ENCODE results near the gene ZNF684.
"Not testable (repeated sequence)": the region's sequence is repeated elsewhere in the genome, so short reads cannot be mapped to it uniquely, and the experiment has no call there.

Gene ZNF684

DNA sequence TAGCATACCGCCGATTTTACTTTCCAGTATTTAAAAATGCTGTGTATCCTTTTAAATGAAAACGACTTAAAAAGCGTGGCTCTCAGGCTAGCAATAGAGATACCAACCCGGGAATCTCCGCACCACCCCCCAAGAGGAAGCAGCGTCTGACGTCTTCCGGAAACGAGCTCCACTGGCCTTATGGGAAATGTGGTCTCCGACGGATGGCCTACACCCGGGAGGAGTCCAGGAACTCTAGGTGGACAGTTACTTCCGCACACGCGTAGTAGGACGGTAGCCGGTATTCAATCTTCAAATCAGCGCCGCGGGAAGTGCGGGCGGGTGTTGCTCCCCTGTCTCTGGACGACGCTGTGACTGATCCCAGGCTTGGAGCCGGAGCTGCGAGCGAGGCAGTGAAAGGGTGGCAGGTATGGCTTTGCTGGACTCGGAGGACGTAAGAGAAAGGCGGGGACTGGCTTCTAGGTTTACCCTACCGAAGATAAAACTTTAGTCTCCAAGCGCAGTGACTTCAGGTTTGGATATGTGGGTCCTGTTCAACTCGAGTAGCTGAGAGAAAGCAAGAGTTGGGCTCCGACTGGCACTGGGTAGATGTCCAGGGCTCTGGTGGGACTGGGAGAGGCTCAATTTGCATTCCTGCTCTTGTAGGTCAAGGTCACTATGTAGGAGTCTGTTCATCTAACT lies at the start of gene ZNF684:
TSS of gene ZNF684 (plus strand) at position 257 of the 681 bp plus-strand sequence. CDS start 1,530 bp downstream, outside the sequence.
- peak; percentile 63 to 80 for DNase-seq (ENCODE audit: low read depth in 2 of 2)

DNA sequence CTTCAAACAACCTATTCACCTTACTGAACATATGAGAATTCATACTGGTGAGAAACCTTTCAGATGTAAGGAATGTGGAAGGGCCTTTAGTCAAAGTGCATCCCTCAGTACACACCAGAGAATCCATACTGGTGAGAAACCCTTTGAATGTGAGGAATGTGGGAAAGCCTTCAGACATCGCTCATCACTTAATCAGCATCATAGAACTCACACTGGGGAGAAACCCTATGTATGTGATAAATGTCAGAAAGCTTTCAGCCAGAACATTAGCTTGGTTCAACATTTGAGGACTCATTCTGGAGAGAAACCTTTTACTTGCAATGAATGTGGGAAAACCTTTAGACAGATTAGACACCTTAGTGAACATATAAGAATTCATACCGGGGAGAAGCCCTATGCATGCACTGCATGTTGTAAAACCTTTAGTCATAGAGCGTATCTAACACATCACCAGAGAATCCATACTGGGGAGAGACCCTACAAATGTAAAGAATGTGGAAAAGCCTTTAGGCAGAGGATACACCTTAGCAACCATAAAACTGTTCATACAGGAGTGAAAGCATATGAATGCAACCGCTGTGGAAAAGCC lies 36.0 kb upstream of the ZNF684 start:
- no peak for DNase-seq (ENCODE audit: low read depth in 2 of 2)

DNA sequence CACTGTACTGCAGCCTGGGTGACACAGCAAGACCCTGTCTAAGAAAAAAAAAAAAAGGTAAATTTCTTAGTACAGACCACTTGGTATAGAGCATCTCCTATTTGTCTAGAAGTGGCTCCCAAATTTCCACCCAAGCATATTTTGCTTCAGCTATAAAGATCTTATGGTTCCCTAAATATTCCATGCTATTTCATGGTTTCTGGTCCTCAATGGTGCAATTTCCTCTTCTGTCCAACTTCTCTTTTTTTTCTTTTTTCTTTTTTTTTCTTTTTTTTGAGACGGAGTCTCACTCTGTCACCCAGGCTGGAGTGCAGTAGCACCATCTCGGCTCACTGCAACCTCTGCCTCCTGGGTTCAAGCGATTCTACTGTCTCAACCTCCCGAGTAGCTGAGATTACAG lies 28.8 kb upstream of the ZNF684 start:
- not testable (repeated sequence) for DNase-seq (ENCODE audit: low read depth in 2 of 2)

DNA sequence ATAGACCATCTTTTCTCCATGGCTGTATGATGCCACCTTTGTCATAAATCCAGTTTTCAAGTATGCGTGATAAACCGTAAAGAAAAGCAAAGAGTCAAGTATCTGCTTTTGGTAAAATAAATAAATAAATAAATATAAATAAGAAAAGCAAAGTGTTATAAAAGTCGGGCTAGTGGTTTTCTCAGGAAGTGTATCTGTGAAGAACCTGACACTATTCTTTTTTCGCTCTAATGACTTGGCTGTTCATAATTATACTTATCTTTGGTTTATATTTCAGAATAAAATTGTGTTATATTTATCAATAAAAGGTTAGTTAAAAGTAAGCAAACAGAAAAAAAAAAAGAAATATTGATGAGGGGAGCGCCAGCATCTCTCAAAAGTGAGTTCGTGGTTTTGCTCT lies 23.5 kb upstream of the ZNF684 start:
- DNase-seq (ENCODE audit: low read depth in 2 of 2), result no peak

DNA sequence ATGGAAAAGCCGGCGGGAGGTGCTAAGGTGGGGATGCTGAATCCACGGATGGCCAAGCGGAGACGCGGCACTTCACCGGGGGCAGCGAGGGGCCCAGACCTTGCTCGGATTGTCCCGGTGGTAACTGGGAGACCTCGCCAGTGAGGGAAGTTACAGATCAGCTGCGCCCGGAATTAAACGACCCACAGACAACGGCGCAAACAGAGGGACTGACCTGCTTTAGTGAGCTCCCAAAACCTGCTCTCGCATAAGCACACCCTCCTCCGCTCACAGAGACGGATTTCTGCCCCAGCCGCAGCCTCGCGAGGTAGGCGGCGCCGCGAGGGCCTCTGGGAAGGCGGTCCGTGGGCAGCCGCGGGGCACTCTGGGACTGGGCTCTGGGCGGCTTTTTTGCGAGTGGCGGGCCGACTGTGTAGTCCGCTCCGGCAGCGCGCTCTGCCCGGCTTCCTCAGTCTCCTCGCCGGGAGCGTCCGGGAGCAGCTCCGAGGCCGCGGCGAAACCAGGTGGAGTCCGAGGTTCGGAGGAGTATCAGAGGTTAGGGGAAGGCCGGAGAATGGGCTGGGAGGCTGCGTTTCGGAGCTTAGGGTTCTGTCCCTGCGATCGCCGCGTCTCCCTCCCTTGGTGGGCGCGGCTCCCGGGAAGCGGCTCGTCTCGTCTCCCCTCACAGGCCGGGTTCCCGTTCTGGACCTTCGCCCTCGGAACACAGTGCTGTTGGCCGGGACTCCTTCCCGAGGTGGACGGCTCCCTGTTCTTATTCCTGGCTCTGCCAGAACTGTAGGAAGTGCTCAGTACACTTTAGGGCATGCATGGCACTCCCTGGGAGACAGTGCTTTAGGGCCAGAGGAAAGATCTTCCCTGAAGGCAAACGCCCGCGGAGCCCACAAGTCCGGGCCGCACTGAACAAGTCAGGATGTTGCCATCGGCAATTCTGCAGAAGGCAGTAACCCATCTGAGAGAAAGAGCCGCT lies 22.8 kb upstream of the ZNF684 start, which contains the start of gene EXO5:
TSS of gene EXO5 (plus strand) at position 393 of the 967 bp plus-strand sequence. CDS start 5,778 bp downstream, outside the sequence.
- DNase-seq (ENCODE audit: low read depth in 2 of 2), result peak; percentile 84 to 85

DNA sequence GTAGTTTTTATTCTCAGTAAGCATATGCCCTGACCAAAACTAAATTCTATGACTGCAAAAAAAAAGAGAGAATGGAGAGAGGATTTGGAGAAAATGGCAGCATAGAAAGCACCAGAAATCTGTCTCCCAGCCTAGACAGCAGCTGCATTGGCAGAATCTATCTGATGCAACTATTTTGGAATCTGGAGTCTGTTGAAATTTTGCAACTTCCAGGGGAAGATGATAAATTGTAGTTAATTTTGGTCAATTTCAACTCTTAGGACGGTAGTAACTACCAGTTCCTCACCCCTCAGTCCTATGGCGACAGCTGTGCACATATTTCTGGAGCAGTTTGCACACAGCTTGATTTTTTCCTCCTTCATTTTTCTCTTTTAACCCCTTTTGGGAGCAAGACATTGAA lies 11.9 kb upstream of the ZNF684 start:
- DNase-seq (ENCODE audit: low read depth in 2 of 2), result no peak

DNA sequence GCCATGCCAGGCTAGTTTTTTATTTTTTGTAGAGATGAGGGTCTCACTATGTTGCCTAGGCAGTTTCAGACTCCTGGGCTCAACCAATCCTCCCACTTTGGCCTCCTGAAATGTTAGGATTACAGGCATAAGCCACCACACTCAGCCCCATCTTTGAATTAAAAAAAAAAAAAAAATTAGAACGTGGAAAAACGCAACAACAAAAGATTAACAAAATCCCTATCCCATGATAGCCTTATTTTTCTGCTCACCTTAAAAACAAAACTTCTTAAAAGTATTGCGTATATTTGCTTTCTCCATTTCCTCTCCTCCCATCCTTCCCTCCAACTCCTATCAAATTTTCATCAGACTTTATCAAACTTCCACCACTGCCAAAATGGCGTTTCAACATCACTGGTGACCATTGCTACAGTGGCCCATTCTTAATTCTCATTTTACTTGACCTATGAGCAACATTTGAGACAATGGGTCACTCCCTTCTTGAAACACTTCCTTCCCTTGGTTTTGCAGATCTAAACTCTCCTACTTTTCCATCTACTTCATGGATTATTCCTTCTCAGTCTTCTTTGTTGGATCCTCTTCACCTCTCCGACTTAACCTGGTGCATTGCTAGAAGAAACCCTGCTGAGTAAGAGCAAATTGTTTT lies 579 bp upstream of the ZNF684 start:
- no peak for DNase-seq (ENCODE audit: low read depth in 2 of 2)

DNA sequence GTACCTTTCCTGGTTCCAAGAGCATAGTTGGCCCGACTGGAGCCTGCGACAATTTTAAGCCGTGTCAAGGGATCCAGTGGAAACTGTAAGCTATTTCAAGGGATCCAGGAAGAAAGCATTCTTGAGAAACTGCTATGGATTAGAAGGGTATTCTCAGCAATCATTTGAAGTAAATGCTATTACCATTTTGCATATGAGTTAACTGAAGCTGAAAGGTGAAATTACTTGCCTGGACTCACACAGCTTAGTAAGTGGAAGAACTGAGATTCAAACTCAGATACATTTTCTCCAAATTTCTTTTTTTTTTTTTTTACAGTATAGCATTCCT lies 589 bp downstream of the ZNF684 start:
- no peak for DNase-seq (ENCODE audit: low read depth in 2 of 2)

DNA sequence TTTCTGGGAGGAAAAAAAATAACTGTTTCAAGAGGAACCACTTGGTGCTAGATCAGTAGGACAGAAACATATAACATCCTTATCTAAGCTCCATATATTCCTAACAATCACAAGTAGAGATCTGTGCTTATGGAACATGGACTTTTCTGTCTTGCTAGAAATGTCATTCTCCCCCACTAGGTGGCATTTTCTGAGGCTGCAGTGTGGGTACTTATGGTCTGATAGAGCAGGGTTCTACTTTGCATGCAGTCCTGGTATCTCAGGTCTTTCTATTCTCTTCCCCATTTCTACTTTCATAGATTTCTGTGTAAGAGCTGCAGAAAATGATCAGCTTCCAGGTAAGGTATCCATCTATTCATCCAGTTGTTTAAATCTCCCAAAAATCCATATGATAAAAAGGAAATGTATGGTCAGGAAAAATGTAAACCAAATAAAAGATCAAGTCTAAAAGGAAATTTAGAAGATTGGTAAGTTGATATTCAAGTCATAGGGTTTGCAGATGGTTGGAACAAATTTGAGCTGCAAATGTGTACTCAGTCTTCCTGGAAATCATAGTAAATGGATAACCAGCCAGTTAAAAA lies 1.5 kb downstream of the ZNF684 start:
- DNase-seq (ENCODE audit: low read depth in 2 of 2), result no peak

DNA sequence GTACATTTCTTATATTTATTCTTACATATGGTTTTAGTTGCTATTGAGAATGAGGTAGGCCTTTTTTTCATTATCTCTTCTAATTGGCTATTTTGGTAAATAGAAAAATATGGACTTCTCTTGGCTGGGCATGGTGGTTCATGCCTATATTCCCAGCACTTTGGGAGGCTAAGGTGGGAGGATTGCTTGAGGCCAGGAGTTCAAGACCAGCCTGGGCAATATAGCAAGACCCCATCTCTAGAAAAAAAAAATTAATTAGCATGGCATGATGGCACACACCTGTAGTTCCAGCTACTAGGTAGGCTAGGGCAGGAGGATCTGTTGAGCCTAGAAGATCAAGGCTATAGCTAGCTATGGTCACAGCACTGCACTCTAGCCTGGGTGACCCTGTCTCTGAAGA lies 3.2 kb downstream of the ZNF684 start:
- no peak for DNase-seq (ENCODE audit: low read depth in 2 of 2)

DNA sequence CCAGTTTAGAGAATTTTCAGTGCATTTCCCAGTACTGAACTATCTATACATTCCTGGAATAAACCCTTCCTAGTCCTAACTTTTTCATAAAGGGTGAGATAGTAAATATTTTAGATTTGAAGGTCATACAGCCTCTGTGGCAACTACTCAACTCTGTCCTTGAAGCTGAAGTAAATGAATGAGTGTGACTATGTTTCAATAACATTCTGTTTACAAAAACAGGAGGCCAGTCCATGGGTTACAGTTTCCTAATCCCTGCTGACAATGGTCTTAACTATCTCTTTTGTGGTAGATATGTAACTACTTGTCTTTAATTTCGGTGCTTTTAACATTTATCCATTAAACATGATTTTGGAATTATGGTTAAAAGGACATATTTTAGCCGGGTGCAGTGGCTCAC lies 4.3 kb downstream of the ZNF684 start:
- no peak for DNase-seq (ENCODE audit: low read depth in 2 of 2)

DNA sequence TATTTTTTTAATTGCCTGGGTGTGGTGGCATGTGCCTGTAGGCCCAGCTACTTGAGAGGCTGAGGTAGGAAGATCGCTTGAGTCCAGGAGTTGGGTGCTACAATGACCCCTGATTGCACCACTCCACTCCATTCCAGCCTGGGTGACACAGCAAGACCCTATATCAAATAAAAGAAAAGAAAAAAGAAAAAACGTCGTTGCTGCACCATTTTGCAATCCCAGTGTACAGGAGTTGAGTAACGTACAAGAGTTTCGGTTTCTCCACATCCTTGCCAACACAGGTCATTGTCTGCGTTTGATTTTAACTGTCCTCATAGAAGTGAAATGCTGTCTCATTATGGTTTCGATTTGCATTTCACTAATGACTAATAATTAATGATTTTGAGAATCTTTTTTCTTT lies 7.9 kb downstream of the ZNF684 start:
- DNase-seq (ENCODE audit: low read depth in 2 of 2), result no peak

DNA sequence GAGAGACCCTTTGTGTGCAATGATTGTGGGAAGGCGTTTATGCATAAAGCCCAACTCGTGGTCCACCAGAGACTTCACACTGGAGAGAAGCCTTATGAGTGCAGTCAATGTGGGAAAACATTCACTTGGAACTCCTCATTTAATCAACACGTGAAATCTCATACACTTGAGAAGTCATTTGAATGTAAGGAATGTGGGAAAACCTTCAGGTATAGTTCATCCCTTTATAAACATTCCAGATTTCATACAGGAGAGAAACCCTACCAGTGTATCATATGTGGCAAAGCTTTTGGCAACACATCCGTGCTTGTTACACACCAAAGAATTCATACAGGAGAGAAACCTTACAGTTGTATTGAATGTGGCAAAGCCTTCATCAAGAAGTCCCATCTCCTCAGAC lies 15.5 kb downstream of the ZNF684 start:
- DNase-seq (ENCODE audit: low read depth in 2 of 2), result no peak

DNA sequence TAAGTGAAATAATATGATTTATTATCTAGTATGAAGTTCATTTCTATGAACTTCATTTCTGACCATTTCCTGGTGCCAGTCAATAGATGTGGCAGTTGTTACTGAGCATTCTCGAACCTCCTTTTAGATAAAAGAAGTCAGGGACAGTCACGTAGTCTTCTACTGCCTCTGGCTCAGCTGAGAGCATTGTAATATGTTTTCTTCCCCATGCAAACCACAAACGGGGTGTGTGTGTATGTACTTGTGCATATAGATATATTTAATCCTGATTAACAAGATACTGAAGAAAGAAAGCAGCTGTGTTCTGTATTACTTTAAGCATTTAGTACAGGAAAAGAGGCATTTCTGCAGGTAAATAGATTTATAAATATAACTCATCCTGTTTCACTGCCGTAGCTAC lies 21.6 kb downstream of the ZNF684 start:
- no peak for DNase-seq (ENCODE audit: low read depth in 2 of 2)

DNA sequence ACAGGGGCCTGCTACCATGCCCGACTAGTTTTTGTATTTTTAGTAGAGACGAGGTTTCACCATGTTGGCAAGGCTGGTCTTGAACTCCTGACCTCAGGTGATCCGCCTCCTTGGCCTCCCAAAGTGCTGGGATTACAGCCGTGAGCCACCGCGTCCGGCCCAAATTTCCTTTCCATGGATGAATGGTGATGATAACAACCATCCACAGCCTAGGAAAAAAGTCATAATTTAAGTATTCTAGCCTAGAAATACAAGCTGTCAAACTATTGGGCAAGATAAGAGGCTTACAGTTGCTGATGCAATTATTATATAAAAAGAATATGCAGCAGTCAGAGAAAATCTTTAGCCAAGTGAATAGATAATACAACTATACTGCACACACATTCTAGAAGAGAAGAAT lies 23.4 kb downstream of the ZNF684 start:
- DNase-seq (ENCODE audit: low read depth in 2 of 2), result not testable (repeated sequence)

DNA sequence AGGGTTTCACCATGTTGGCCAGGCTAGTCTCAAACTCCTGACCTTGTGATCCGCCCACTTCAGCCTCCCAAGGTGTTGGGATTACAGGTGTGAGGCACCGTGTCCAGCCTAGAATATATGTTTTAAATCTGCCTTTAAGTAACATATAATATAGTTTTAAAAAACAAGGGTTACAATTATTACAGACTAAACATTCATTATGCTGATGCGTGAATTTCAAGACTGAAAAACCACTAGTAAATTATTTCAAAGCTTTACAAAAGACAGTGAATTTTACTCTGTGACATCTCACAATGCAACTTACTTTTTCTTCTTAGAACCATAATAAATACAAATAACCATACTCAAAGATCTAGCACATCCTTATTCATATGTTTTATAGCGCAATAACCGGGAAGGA lies 24.7 kb downstream of the ZNF684 start:
- no peak for DNase-seq (ENCODE audit: low read depth in 2 of 2)

DNA sequence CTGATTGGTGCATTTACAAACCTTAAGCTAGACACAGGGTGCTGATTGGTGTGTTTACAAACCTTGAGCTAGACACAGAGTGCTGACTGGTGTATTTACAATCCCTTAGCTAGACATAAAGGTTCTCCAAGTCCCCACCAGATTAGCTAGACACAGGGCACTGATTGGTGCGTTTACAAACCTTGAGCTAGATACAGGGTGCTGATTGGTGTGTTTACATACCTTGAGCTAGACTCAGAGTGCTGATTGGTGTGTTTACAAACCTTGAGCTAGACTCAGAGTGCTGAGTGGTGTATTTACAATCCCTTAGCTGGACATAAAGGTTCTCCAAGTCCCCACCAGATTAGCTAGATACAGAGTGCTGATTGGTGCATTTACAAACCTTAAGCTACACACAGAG lies 26.8 kb downstream of the ZNF684 start:
- DNase-seq (ENCODE audit: low read depth in 2 of 2), result not testable (repeated sequence)

DNA sequence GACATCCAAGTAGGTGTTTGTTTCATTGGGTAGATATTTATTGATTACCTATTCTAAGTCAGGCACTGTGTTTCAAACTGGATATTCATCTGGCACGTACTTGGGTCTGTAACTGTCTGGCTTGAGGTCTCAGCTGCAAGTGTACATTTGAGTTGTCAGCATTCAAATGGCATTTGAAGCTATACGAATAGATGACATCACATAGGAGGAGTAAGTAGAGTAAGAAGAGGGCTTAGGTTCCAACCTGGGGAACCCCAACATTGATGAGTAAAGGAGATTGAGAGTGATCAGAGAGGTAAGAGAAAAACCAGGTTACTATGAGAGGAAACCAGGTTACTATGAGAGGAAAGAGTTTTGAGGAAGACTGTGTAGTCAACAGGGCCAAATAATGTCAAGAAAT lies 30.7 kb downstream of the ZNF684 start:
- DNase-seq (ENCODE audit: low read depth in 2 of 2), result no peak

DNA sequence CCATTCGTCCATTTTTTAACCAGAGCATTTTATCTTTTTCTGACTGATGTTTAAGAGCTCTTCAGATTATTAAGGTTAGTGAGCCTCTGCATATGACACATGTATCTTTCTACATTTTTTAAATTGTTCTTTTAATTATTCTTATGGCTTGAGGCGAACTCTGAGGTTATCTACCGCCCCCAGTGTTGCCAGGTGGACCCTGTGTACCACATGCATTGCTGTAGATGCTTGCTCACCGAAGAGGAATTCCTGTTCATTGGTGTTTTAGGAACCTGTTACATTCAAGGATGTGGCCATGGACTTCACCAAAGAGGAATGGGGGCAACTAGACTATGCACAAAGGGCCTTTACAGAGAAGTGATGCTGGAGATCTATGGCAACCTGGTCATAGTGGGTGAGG lies 31.8 kb downstream of the ZNF684 start:
- no peak for DNase-seq (ENCODE audit: low read depth in 2 of 2)

DNA sequence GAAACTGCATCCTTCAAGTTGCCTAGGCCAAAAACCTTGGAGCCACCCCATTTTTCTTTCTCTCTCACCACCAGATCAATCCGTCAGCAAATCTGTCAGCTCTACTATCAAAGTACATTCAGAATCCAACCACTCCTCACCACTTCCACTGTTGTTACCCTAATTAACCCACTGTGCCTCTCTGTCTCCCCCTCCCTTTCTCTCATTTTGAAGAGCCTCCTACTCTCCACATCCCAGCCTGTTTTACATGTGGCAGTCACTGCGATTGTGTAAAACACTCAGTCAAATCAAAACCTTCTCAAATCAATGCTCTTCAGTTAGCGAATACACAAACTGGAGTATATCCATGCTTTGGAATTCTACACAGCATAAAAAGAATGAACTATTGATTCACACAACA lies 33.1 kb downstream of the ZNF684 start:
- DNase-seq (ENCODE audit: low read depth in 2 of 2), result no peak

DNA sequence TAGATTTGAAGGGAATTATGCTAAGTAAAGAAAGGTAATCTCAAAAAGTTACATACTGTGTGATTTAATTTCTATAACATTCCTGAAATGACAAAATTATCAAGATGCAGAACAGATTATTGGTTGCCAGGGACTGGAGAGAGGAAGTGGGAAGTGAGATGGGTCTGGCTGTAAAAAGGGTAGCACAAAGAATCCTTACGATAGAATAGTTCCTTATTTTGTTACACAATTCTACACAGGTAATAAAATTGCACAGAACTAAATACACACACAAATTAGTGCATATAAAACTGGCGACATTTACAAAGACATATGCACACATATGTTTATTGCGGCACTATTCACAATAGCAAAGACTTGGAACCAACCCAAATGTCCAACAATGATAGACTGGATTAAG lies 33.5 kb downstream of the ZNF684 start:
- DNase-seq (ENCODE audit: low read depth in 2 of 2), result no peak

DNA sequence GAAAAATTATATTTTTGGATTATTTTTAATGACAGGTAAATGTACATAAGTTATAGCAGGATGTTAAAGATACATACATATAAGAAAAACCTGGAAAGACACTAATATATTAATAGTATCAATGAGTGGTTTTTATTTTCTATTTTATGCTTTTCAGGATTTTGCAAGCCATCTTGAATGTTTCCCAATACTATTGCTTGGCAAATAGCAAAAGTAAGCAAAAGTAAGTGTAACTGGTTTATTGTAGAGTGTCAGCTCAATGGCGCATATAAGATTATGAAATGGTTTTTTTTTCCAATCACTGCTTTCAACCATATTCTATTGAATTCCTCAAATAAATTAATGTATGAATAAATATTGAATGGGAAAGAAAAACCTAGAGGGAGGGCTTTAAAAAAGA lies 36.4 kb downstream of the ZNF684 start:
- DNase-seq (ENCODE audit: low read depth in 2 of 2), result no peak

All from stimulated activated CD4-positive, alpha-beta T cell treated with anti-CD3 and anti-CD28 coated beads, Interleukin-4, amount 100 ng/mL, for 48 hours (primary cell).